CD4-positive, alpha-beta T cell treated with Interferon gamma for 1 hour (primary cell): ENCODE data around the gene SLC2A13.
"Not testable (repeated sequence)": the region's sequence is repeated elsewhere in the genome, so short reads cannot be mapped to it uniquely, and the experiment has no call there.

Experiments
- DNase-seq: peaks from one replicate; pipeline ENCODE4 v3.0.0-alpha.2; 2020

Gene SLC2A13

GRCh38 chr12:40104461-40105264 is 1.2 kb downstream of the SLC2A13 start:
- DNase-seq: no peak

- no peak for DNase-seq
These were observed 2.8 kb downstream of the SLC2A13 start for GRCh38 chr12:40103043-40103442.

- no peak for DNase-seq
These were observed 4.1 kb downstream of the SLC2A13 start for GRCh38 chr12:40101747-40102146.

- DNase-seq: no peak
These were observed 6.4 kb downstream of the SLC2A13 start for GRCh38 chr12:40099423-40099853.

DNA sequence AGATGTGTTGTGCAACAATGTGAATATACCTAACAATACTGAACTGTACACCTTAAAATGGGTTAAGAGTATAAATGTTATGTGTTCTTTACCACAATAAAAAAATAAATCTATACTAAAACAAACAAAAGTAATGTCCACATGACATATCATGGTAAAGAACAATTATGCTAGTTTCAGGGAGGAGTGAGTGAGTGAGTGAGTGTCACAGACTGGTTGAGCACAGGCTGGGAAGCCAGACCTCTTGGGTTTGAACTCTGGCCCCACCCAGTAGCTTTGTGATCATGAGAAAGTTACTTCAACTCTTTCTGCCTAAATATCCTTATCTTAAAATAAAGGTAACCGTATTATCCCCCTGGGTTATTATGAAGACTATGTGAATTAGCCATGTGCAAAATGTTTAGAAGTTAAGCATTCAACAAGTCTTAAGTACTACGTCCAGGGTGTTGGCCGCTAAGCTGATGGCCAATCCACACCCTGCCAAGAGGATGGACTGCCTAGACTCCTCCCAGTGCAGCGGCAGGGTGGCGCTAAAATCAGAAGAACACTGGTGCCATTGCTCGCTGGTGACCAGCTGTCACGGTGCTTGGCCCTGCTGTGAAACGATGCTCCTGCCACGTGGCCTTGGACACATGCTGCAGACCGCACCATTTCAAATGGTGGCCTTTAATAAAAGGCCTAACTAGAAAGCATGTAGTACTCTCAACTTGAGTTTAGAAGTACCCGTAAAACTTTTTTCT is 7.3 kb downstream of the SLC2A13 start:
- DNase-seq: no peak

- DNase-seq: no peak
These were observed 12.4 kb downstream of the SLC2A13 start for GRCh38 chr12:40093512-40093911.

GRCh38 chr12:40086471-40086870 is 19.4 kb downstream of the SLC2A13 start:
- no peak for DNase-seq

- DNase-seq: no peak
These were observed 27.6 kb downstream of the SLC2A13 start for GRCh38 chr12:40078266-40078665.

DNA sequence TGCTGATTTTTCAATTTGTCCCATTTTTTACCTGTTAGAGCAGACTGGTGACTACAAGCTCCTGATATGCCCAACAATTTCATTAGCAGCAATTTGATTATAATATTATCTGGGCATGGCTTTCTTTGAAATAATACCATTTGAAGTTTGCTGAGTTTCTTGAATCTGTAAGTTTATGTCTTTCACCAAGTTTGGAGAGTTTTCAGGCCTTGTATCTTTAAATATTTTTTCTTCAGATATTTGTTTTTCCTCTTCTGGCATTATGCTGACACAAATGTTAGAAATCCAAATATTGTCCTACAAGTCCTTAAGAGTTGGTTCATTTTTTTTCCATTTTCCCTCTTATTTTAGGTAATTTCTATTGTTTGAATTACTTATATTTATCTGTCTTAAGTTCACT is 30.4 kb downstream of the SLC2A13 start:
- no peak for DNase-seq

GRCh38 chr12:40068416-40068815 is 37.5 kb downstream of the SLC2A13 start:
- DNase-seq: no peak

DNA sequence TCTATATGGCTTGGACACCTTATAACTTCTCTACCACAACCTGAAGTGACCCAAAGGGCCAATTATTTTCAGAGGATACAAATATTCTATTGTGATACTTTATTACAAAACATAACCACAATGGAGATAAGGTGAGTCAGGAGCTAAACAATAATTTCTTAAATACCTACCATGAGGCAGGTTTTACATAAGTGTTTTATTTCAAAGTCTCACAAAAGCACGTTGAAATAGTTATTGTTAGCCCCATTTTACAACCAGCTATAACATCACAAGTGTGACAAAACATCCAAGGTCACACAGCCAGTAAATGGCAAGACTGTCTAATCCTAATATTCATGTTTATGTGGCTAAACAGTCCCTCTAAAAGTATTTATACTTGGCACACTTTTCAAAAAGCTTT is 40.2 kb downstream of the SLC2A13 start:
- no peak for DNase-seq

GRCh38 chr12:40063414-40063813 is 42.5 kb downstream of the SLC2A13 start:
- DNase-seq: no peak

DNA sequence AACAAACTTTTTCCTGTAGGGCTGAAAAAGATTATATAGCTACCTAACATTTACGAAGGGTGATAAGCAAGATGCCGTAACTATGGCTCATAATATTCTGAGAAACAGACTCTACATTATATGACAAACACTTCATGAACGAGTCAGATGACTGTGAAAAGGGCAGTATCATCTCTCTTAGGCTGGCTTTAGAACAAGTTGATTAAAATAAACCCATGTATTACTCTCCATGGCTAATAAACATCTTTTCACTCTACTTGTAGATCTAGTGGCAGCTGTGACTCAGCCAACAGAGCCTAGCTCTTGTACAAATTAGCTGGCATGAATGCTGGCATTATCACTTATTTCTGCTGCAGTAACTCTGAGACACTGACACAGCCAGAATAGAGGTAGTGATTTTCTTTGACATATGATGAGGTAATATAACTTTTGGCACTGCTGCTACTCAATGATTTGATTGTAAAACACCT is 47.1 kb downstream of the SLC2A13 start:
- no peak for DNase-seq

DNA sequence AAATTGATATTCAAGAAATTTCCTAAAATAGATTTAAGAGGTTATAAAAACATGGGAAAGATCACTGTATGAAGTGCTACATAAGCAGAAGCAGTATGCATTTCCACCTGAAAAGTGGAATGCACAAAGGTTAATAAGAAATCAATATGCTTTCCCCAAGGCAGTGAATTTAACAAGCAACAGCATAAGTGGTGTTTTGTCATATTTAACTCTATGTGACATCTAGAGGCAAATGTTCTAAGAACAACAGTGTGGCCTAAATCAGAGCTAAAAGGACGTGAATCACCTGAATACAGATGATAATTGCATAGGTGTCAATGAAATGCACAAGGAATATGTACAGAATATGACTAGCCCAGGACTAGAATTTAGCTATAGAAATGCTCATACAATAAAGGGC is 49.5 kb downstream of the SLC2A13 start:
- DNase-seq: no peak

GRCh38 chr12:40055776-40056175 is 50.1 kb downstream of the SLC2A13 start:
- no peak for DNase-seq

DNA sequence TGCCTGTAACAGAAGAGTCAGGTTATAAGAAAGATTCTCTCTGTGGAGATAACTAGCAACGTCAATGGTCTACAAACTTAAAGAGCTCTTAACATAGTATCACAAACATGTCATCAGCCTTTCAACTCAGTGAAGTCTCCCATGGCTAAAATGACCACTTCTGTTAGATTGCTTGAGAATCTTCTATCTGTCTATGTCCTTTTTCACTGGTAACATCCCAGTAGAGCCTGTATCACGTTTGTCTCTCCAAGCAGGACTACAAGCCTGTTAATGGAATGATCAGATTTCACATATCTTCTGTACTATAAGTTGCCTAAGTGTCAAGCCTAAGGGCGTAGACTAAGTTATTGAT is 50.7 kb downstream of the SLC2A13 start:
- no peak for DNase-seq

DNA sequence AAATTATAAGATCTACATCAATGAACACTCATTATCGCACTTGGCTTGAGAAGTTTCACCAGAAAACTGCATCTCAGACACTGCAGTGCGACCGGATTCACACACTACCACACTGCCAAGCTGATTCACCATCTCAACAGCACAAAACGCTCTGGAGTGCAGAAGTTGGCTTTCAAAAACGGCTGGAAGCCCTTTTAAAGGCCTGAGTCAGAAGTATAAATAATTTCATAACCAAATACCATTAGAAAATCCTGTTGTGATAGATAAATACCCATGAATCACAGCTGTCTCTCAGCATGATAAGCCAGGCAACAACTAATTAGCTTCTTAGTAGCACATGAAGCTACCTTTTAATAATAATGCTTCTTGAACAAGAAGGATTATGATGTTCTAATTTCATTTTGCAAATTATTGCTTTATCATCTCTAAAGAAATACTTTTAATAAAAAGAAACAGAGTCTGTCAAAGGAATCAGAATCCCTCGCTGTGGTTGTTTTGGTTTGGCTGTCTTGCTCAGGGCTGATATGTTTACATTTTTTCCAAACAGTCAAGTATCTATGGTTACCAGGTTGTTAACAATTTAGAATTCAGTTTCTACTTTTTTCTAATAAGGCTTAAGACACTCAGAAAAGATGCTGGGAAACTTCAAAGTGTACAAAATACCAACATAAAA is 51.2 kb downstream of the SLC2A13 start:
- no peak for DNase-seq

GRCh38 chr12:40049268-40049667 is 56.6 kb downstream of the SLC2A13 start:
- no peak for DNase-seq

GRCh38 chr12:40047002-40047401 is 58.9 kb downstream of the SLC2A13 start:
- not testable (repeated sequence) for DNase-seq

- DNase-seq: no peak
These were observed 60.2 kb downstream of the SLC2A13 start for GRCh38 chr12:40045656-40046055.

DNA sequence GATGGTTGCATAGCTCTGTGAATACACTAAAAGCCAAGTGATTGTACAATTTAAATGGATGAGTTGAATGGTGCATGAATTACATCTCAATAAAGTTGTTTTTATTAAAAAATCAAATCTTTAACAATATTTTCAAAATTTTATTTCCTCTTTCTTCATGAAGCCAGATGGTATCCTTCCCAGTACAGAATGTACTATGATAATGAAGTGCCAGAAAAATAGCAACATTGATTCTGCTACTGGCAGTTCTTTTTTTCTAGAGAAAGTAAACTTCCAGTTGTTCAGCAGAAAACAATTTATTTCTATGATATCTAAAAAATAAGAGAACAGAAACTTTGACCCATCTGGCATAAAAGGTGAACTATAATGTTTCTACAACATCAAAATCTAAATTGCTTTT is 61.5 kb downstream of the SLC2A13 start:
- DNase-seq: no peak

DNA sequence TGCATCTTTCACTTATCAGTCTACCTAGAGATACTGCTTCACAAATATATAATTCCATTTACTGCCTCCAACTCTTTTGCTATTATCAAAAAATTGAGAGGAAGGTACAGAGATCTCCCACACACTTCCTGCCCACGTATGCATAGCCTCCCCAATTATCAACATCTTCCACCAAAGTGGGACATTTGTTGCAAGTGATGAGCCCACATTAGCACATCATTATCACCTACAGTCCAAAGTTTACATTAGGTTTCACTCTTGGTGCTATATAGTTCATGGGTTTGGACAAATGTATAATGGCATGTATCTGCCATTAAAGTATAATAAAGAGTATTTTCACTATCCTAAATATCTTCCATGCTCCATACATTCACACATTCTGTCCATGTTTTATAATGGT is 66.3 kb downstream of the SLC2A13 start:
- no peak for DNase-seq

- no peak for DNase-seq
These were observed 67.3 kb downstream of the SLC2A13 start for GRCh38 chr12:40038619-40039018.

DNA sequence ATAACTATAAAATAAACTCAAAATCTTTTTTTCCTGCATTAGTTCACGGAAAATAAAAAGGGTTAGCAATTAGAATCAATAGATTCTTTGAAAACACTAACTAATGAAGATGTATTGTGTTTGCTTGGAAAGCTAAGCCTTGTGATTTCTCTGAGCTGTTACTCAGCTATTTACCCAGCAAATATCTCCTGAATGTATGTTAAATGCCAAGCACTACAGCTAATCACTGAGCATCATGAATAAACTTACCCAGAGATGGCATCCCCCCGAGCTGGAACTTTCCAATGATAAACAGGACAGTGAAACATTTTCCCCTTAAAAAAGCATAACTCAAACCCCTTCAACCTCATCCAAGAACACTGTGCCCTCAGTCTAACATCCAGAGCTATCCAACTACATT is 71.2 kb downstream of the SLC2A13 start:
- DNase-seq: no peak
